GM12878 (cell line): ENCODE measurements around the gene SEMA3C. TPM values are rescaled to one million over a fixed set of nuclear protein-coding genes. Genes with fewer than 3 reads are reported as not detected.

Experiments
- ATAC-seq: fragments of 200-7000 bp; cut with Tn5 transposase; 3 replicates; pipeline ENCODE4 v1.9.1; 2020; ENCODE audit warnings: mild to moderate bottlenecking, moderate library complexity
- BruUV-seq: library from RNA; stranded (reverse); fragments of 400-500 nt; replicated peaks from 2 replicates; lab custom pipeline; 2021; lab: Mats Ljungman, UMichigan
- CTCF ChIA-PET: fragments of 300-600 bp; sonication (Branson Sonifier 250); formaldehyde crosslinking; extraction: SDS; loops from one replicate; lab custom pipeline; 2021; ENCODE audit warnings: inconsistent platforms; lab: Yijun Ruan, JAX
- POLR2A ChIA-PET: fragments of 350-600 bp; formaldehyde crosslinking; extraction: SDS; loops from one replicate; lab custom pipeline; 2021; ENCODE audit warnings: inconsistent platforms; lab: Charles Lee
- RAD21 ChIA-PET: fragments of 300-600 bp; sonication (Branson Sonifier 250); formaldehyde crosslinking; loops from one replicate; lab custom pipeline; 2023; ENCODE audit warnings: antibody characterized with exemption; ENCODE audit not compliant: unreplicated experiment; lab: Charles Lee
- SMC1A ChIA-PET: fragments of 300-600 bp; sonication (Branson Sonifier 250); formaldehyde crosslinking; loops from one replicate; lab custom pipeline; 2023; ENCODE audit not compliant: unreplicated experiment, uncharacterized antibody; lab: Charles Lee
- DNase-seq: peaks from one replicate; pipeline ENCODE4 v3.0.0-alpha.2; 2011; ENCODE audit warnings: low read depth, low spot score
- FAIRE-seq: peaks from 3 replicates; lab custom pipeline; 2011; peaks lifted over from hg19 to GRCh38; lab: Jason Lieb, UNC
- H2AFZ ChIP-seq: 2 replicates; pipeline ENCODE4 v1.6.0; 2011; ENCODE audit warnings: low read depth, low read length, control low read depth; ENCODE audit not compliant: control insufficient read depth
- H3K27ac ChIP-seq: 2 replicates; pipeline ENCODE4 v1.5.1; 2011; ENCODE audit warnings: control low read depth; ENCODE audit not compliant: control insufficient read depth, insufficient read depth
- H3K27me3 ChIP-seq, 2 experiments: replicated peaks in 1 of 2; 2 replicates each; pipeline versions ENCODE4 v1.6.0 to v1.6.1; 2011; ENCODE audit warnings: low read length in 1 of 2; ENCODE audit not compliant: control insufficient read depth in 2 of 2, insufficient read depth in 2 of 2
- H3K36me3 ChIP-seq, 2 experiments: 2 replicates each; pipeline ENCODE4 v1.5.1; 2011; ENCODE audit warnings: low read length in 1 of 2; ENCODE audit not compliant: control insufficient read depth in 2 of 2, insufficient read depth in 2 of 2
- H3K4me1 ChIP-seq: 2 replicates; pipeline ENCODE4 v1.6.1; 2011; ENCODE audit warnings: mild to moderate bottlenecking, low read length, moderate library complexity, mixed read lengths; ENCODE audit not compliant: control insufficient read depth, insufficient read depth
- H3K4me2 ChIP-seq: 2 replicates; pipeline ENCODE4 v1.6.0; 2011; ENCODE audit warnings: control low read depth; ENCODE audit not compliant: control insufficient read depth, insufficient read depth
- H3K4me3 ChIP-seq: fragments of 200-600 bp; sonication (generic); 2 replicates; pipeline ENCODE4 v1.5.1; 2016
- H3K79me2 ChIP-seq: 2 replicates; pipeline ENCODE4 v1.6.0; 2011; ENCODE audit warnings: low read length; ENCODE audit not compliant: control insufficient read depth, insufficient read depth
- H3K9ac ChIP-seq: 2 replicates; pipeline ENCODE4 v1.8.0; 2011; ENCODE audit warnings: low read length, control low read depth, mixed read lengths; ENCODE audit not compliant: control insufficient read depth, insufficient read depth
- H3K9me3 ChIP-seq: replicated peaks from 3 replicates; pipeline ENCODE4 v1.5.1; 2011; ENCODE audit warnings: mild to moderate bottlenecking, low read length; ENCODE audit not compliant: control insufficient read depth, insufficient read depth
- H4K20me1 ChIP-seq: 2 replicates; pipeline ENCODE4 v1.6.0; 2011; ENCODE audit not compliant: control insufficient read depth, insufficient read depth
- BRCA1 ChIP-seq: IDR thresholded peaks from 2 replicates; pipeline ENCODE4 v1.6.1; 2011; ENCODE audit warnings: low read depth, low read length, improper control_type of control experiment
- ETV6 ChIP-seq, 2 experiments: fragments of 450-650 bp in 1 of 2; IDR thresholded peaks in 1 of 2; conservative IDR thresholded peaks in 1 of 2; 2 replicates each; pipeline ENCODE4 v1.6.1; 2014; ENCODE audit warnings: antibody characterized with exemption in 1 of 2, borderline replicate concordance in 1 of 2, low read depth in 1 of 2, mild to moderate bottlenecking in 1 of 2, moderate library complexity in 1 of 2
- FOXM1 ChIP-seq: IDR thresholded peaks from 2 replicates; pipeline ENCODE4 v1.6.1; 2012; ENCODE audit warnings: low read depth, mild to moderate bottlenecking, inconsistent platforms, low read length, moderate library complexity
- GATAD2B ChIP-seq: fragments of 450-650 bp; conservative IDR thresholded peaks from 2 replicates; pipeline ENCODE4 v1.6.1; 2017; ENCODE audit warnings: low read depth, mild to moderate bottlenecking, moderate library complexity
- HCFC1 ChIP-seq: fragments of 150-350 bp; IDR thresholded peaks from 2 replicates; pipeline ENCODE4 v1.6.1; 2014; ENCODE audit warnings: low read length
- IRF4 ChIP-seq: IDR thresholded peaks from 2 replicates; pipeline ENCODE4 v1.6.1; 2011; ENCODE audit warnings: low read depth, low read length
- JUND ChIP-seq: IDR thresholded peaks from 2 replicates; pipeline ENCODE4 v1.6.1; 2012; ENCODE audit warnings: low read depth, mild to moderate bottlenecking, low read length, improper control_type of control experiment, moderate library complexity
- LARP7 ChIP-seq: fragments of 450-650 bp; IDR thresholded peaks from 2 replicates; pipeline ENCODE4 v1.6.1; 2017; ENCODE audit warnings: mild to moderate bottlenecking
- MTA3 ChIP-seq: IDR thresholded peaks from 2 replicates; pipeline ENCODE4 v1.6.1; 2012; ENCODE audit warnings: low read length, inconsistent platforms, borderline replicate concordance
- MYC ChIP-seq: IDR thresholded peaks from 2 replicates; pipeline ENCODE4 v1.6.1; 2011; ENCODE audit warnings: mild to moderate bottlenecking, low read length, moderate library complexity, inconsistent platforms; ENCODE audit not compliant: insufficient read depth, insufficient replicate concordance, insufficient read length, severe bottlenecking
- NFYA ChIP-seq: IDR thresholded peaks from 2 replicates; pipeline ENCODE4 v1.6.1; 2011; ENCODE audit warnings: low read depth, mild to moderate bottlenecking, low read length, improper control_type of control experiment, borderline replicate concordance
- RAD21 ChIP-seq: IDR thresholded peaks from 2 replicates; pipeline ENCODE4 v1.6.1; 2011; ENCODE audit warnings: mild to moderate bottlenecking, low read depth, low read length, moderate library complexity; ENCODE audit not compliant: insufficient read depth
- SIN3A ChIP-seq: IDR thresholded peaks from 2 replicates; pipeline ENCODE4 v1.6.1; 2012; ENCODE audit warnings: low read depth, low read length, improper control_type of control experiment
- SMARCA5 ChIP-seq: fragments of 450-650 bp; IDR thresholded peaks from 2 replicates; pipeline ENCODE4 v1.6.1; 2017; ENCODE audit warnings: mild to moderate bottlenecking
- ZNF217 ChIP-seq: fragments of 450-650 bp; IDR thresholded peaks from 2 replicates; pipeline ENCODE4 v1.6.1; 2017; ENCODE audit warnings: antibody characterized with exemption, mild to moderate bottlenecking
- ZNF384 ChIP-seq: IDR thresholded peaks from 2 replicates; pipeline ENCODE4 v1.6.1; 2012; ENCODE audit warnings: low read depth, mild to moderate bottlenecking, low read length, improper control_type of control experiment, borderline replicate concordance
- WGBS: methylation state at CpG from one replicate; pipeline ENCODE4 v1.1.6; 2016; ENCODE audit warnings: low lambda C conversion rate; ENCODE audit not compliant: insufficient replicate concordance, insufficient coverage; ENCODE audit errors: missing lambda C conversion rate; 5-methylcytosine and 5-hydroxymethylcytosine counted together
- in situ Hi-C: fragments of 300-500 bp; cut with MboI; formaldehyde crosslinking; loops from 9 replicates; pipeline ENCODE4 v1.14.3; 2018; ENCODE audit warnings: mixed read lengths
- intact Hi-C: fragments of 100-400 bp; cut with micrococcal nuclease; formaldehyde crosslinking; loops from one replicate; pipeline ENCODE4 v1.14.2; 2022; ENCODE audit not compliant: unreplicated experiment
- polyA plus RNA-seq, 11 experiments: library from polyadenylated mRNA; depleted of rRNA in 4 of 11; unstranded in 6 of 11; stranded (reverse) in 5 of 11; fragments of >200 nt; fragmentation: Nextera tagmentation in 4 of 11; fragmentation: Illumina TruSeq in 1 of 11; extraction: Ambion mirVana in 4 of 11; extraction: Trizol in 1 of 11; gene quantifications; 1 replicate in 1 of 11; 2 replicates in 10 of 11; pipeline versions ENCODE4 v1.2.1 to v1.2.3, GENCODE V29; 2011 to 2016; ENCODE audit warnings: inconsistent platforms in 2 of 11, missing spikeins in 2 of 11, low read depth in 1 of 11
- total RNA-seq, 4 experiments: library from RNA; depleted of rRNA in 3 of 4; stranded (reverse); fragments of >200 nt in 3 of 4; fragmentation: Illumina TruSeq in 1 of 4; extraction: Trizol in 1 of 4; gene quantifications; 2 replicates each; pipeline versions ENCODE4 v1.2.1 to v1.2.3, GENCODE V29; 2013 to 2021
- TF ChIP-seq, protein P1 (sequence below): fragments of 450-650 bp; formaldehyde crosslinking; IDR thresholded peaks from 2 replicates; pipeline ENCODE4 v1.5.0; 2022; ENCODE audit warnings: mild to moderate bottlenecking, missing genetic modification characterization

SEMA3C gene
- total and polyA plus RNA-seq, 10 of the 15 experiments (the other 5 are each of a cell fraction or from before 2014, with no cell fraction given), result 0.01 to 0.41 (median 0.11) TPM; not detected in 6

DNA sequence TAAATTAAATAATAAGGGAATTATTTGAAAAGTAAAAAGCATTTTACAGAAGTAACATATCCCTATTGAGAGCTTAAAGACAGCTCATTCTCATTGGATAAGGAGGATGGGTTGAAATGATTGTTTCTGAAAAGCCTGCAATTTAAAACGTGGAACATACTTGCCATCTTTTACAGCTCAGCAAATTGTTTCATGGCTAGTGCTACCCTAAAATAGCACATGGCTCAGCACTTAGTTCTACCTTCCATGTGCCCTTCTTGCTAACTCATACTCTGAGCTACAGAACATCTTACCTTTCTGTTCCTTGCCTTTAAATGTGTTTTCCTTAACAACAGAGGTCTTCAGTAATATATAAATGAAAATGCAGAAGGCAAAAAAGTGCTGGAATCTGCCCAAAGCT, 8.6 kb downstream of the SEMA3C start:
- 0% methylated on average over 1 of the region's 1 CpG for WGBS
- Histone ChIP-seq H3K27me3 (no peaks in the 10 kb centered on the region), H4K20me1 (no peaks in the 10 kb centered on the region), H3K79me2 (no peaks in the 10 kb centered on the region), H3K4me2 (no peak overlapping the region), H3K4me1 (no peaks in the 10 kb centered on the region), H3K4me3 (no peak overlapping the region), H3K9me3 (no peaks in the 10 kb centered on the region), H3K36me3 (no peaks in the 10 kb centered on the region), H3K27ac (no peak overlapping the region), H2AFZ (no peak overlapping the region), H3K9ac (no peak overlapping the region)
- DNase-seq, result no peak
- RAD21 ChIA-PET, result interaction anchor here (0.6 kb wide), 1 partner anchor 68 kb away, joined by 3 read pairs; no protein-coding TSS in a partner anchor
- in situ Hi-C loops, result no loop called here
- intact Hi-C loops, result no loop called here
- TF ChIP-seq GATAD2B (no peak), JUND (no peak), FOXM1 (no peak), MYC (no peak)
- SMC1A ChIA-PET, result interaction anchor here (0.9 kb wide), 1 partner anchor 531 kb away, joined by 3 read pairs; no protein-coding TSS in a partner anchor
- CTCF ChIA-PET, result no interaction called here
- no peak for FAIRE-seq
- no TSS peak for BruUV-seq
- POLR2A ChIA-PET, result interaction anchor here (0.7 kb wide), 1 partner anchor 495 kb away, joined by 5 read pairs; no protein-coding TSS in a partner anchor
- ATAC-seq, result no peak

DNA sequence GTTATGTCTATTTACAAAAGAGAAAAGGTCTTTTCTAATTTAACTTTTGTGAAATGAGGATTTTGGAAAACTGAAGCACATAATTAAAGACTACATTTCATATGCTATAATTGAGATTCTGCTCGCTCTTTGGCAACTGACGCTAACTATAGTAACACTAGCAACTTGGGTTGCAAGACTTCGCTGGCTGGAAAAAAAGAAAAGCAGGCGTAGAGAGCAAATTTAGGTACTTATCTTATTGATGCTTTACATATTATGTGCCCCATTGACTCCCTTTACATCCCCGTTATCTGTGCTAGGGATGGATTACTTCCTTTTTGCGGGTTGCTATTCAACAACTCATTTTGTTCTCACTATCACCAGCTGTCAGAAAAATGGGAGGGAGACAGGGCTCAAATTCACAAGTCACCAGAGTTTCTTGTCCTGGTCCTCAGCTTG, 10.5 kb downstream of the SEMA3C start:
- POLR2A ChIA-PET, result no interaction called here
- BruUV-seq, result no TSS peak

More for the DNA sequence above, 10.5 kb downstream of the SEMA3C start:
- Histone ChIP-seq H3K4me3 (no peak overlapping the region), H3K4me2 (no peak overlapping the region), H3K27me3 (no peaks in the 10 kb centered on the region), H3K4me1 (no peaks in the 10 kb centered on the region), H3K36me3 (no peaks in the 10 kb centered on the region), H3K27ac (no peak overlapping the region), H2AFZ (no peak overlapping the region), H3K9me3 (no peaks in the 10 kb centered on the region), H3K79me2 (no peaks in the 10 kb centered on the region), H3K9ac (no peak overlapping the region), H4K20me1 (no peaks in the 10 kb centered on the region)
- in situ Hi-C loops (no loop called here), intact Hi-C loops (loop anchor here (10.0 kb wide), 1 partner anchor 56 kb away; no protein-coding TSS in a partner anchor)
- WGBS, result 21% methylated on average over 6 of the region's 6 CpGs
- TF ChIP-seq SIN3A, result no peak
- TF ChIP-seq BRCA1, result no peak
- no peak for TF ChIP-seq ZNF384
- no peak for TF ChIP-seq ZNF217
- TF ChIP-seq, protein P1, sequence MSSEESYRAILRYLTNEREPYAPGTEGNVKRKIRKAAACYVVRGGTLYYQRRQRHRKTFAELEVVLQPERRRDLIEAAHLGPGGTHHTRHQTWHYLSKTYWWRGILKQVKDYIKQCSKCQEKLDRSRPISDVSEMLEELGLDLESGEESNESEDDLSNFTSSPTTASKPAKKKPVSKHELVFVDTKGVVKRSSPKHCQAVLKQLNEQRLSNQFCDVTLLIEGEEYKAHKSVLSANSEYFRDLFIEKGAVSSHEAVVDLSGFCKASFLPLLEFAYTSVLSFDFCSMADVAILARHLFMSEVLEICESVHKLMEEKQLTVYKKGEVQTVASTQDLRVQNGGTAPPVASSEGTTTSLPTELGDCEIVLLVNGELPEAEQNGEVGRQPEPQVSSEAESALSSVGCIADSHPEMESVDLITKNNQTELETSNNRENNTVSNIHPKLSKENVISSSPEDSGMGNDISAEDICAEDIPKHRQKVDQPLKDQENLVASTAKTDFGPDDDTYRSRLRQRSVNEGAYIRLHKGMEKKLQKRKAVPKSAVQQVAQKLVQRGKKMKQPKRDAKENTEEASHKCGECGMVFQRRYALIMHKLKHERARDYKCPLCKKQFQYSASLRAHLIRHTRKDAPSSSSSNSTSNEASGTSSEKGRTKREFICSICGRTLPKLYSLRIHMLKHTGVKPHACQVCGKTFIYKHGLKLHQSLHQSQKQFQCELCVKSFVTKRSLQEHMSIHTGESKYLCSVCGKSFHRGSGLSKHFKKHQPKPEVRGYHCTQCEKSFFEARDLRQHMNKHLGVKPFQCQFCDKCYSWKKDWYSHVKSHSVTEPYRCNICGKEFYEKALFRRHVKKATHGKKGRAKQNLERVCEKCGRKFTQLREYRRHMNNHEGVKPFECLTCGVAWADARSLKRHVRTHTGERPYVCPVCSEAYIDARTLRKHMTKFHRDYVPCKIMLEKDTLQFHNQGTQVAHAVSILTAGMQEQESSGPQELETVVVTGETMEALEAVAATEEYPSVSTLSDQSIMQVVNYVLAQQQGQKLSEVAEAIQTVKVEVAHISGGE (CRISPR knock-in tag), result no peak
- TF ChIP-seq IRF4, result no peak
- TF ChIP-seq LARP7, result no peak
- TF ChIP-seq RAD21, result no peak
- TF ChIP-seq HCFC1, result no peak
- no peak for TF ChIP-seq SMARCA5
- no peak for TF ChIP-seq MTA3
- TF ChIP-seq NFYA, result no peak
- no peak for TF ChIP-seq ETV6 (conservative IDR thresholded peaks at IDR 0.05 in 1 of 2, IDR thresholded peaks at IDR 0.05 in 1 of 2; ENCODE audit: borderline replicate concordance in 1 of 2, low read depth in 1 of 2)
- ChIA-PET CTCF (no interaction called here), RAD21 (no interaction called here), SMC1A (no interaction called here)
- DNase-seq, result no peak
- ATAC-seq, result no peak
- no peak for FAIRE-seq
